ENCODE results near the gene RNF7. TPM values are rescaled to one million over a fixed set of nuclear protein-coding genes. Genes with fewer than 3 reads are reported as not detected.

Gene RNF7
- total RNA-seq, 2 donors from 2014 or later, result 89.0 to 148 TPM

DNA sequence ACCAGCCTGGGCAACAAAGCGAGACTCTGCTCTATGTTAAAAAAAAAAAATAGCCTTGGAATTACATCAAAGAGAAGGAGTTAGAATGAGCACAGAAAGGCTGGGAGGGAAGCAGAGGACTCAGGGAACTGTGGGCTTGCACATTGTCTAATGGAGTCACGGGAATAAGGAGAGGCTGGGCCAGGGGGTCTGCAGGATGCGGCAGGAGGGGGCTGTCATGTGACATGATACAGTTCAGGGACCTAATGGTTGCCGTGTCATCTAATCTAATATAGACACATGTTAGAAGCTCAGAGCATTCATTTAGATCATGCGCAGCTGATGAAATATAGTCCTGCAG, 57.6 kb downstream of the RNF7 start:
- TF ChIP-seq, protein P1, sequence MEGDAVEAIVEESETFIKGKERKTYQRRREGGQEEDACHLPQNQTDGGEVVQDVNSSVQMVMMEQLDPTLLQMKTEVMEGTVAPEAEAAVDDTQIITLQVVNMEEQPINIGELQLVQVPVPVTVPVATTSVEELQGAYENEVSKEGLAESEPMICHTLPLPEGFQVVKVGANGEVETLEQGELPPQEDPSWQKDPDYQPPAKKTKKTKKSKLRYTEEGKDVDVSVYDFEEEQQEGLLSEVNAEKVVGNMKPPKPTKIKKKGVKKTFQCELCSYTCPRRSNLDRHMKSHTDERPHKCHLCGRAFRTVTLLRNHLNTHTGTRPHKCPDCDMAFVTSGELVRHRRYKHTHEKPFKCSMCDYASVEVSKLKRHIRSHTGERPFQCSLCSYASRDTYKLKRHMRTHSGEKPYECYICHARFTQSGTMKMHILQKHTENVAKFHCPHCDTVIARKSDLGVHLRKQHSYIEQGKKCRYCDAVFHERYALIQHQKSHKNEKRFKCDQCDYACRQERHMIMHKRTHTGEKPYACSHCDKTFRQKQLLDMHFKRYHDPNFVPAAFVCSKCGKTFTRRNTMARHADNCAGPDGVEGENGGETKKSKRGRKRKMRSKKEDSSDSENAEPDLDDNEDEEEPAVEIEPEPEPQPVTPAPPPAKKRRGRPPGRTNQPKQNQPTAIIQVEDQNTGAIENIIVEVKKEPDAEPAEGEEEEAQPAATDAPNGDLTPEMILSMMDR (IDR thresholded peaks at IDR 0.05), result no peak
- intact Hi-C loops (cut with DNase I), result loop anchor here (10.0 kb wide), 1 partner anchor 69 kb away; no protein-coding TSS in a partner anchor
- H3K4me1 ChIP-seq, result no peaks in the 10 kb centered on the region
- no peak overlapping the region for H3K4me3 ChIP-seq
- no peak overlapping the region for H3K27ac ChIP-seq
- H3K9me3 ChIP-seq, result no peaks in the 10 kb centered on the region
- H3K9ac ChIP-seq (ENCODE audit: low read depth in 2 of 2, low read length in 2 of 2), result no peak overlapping the region
- H3K27me3 ChIP-seq, result no peaks in the 10 kb centered on the region
- no peak for DNase-seq
- no peaks in the 10 kb centered on the region for H3K36me3 ChIP-seq

- H3K27me3 ChIP-seq, result no peaks in the 10 kb centered on the region
- no peaks in the 10 kb centered on the region for H3K4me1 ChIP-seq
- DNase-seq, result peak; percentile 43
- no peak overlapping the region for H3K9ac ChIP-seq (ENCODE audit: low read depth in 2 of 2, low read length in 2 of 2)
- H3K27ac ChIP-seq, result peak overlapping the region; percentile 73
- no peak overlapping the region for H3K4me3 ChIP-seq
- H3K9me3 ChIP-seq, result no peaks in the 10 kb centered on the region
- intact Hi-C loops (cut with DNase I), result loop anchor here (10.0 kb wide), 1 partner anchor 69 kb away; no protein-coding TSS in a partner anchor
- H3K36me3 ChIP-seq, result no peaks in the 10 kb centered on the region
- TF ChIP-seq, protein P1 (IDR thresholded peaks at IDR 0.05), result no peak
Observed at GRCh38 chr3:141796081-141796888, 58.2 kb downstream of the RNF7 start.

Other genes with a start within 250 kb of the RNF7 start
- gene GRK7, start 25.1 kb downstream of the RNF7 start, total RNA-seq, result not detected
- 100 to 1,000 TPM; 231 to 374 TPM for gene ATP1B3, start 138.3 kb downstream of the RNF7 start, total RNA-seq